Skeletal muscle tissue (tissue), 4 donors: ENCODE results near the gene ZC3H12D. TPM values are rescaled to one million over a fixed set of nuclear protein-coding genes. Genes with fewer than 3 reads are reported as not detected.

Experiments used
- H3K27ac ChIP-seq: one replicate; pipeline ENCODE4 v1.7.0; 2013; ENCODE audit warnings: mild to moderate bottlenecking, low read depth, low read length, inconsistent platforms
- H3K27me3 ChIP-seq, 3 donors: one replicate each; pipeline ENCODE4 v1.7.0; 2013; ENCODE audit warnings: low read length in 3 of 3; ENCODE audit not compliant: control insufficient read depth in 3 of 3, insufficient read depth in 3 of 3
- H3K36me3 ChIP-seq, 3 donors: one replicate each; pipeline ENCODE4 v1.7.0; 2013; ENCODE audit warnings: low read length in 3 of 3; ENCODE audit not compliant: control insufficient read depth in 3 of 3, insufficient read depth in 3 of 3
- H3K4me1 ChIP-seq, 3 donors: one replicate each; pipeline ENCODE4 v1.7.0; 2013; ENCODE audit warnings: low read length in 3 of 3, mild to moderate bottlenecking in 3 of 3; ENCODE audit not compliant: control insufficient read depth in 3 of 3, insufficient read depth in 3 of 3
- H3K4me3 ChIP-seq, 3 donors: one replicate each; pipeline ENCODE4 v1.7.0; 2013; ENCODE audit warnings: low read length in 3 of 3
- H3K9ac ChIP-seq, 3 donors: one replicate each; pipeline ENCODE4 v1.7.0; 2013; ENCODE audit warnings: low read length in 3 of 3, mild to moderate bottlenecking in 3 of 3, moderate library complexity in 2 of 3, low read depth in 1 of 3
- H3K9me3 ChIP-seq, 3 donors: one replicate each; pipeline ENCODE4 v1.7.0; 2013; ENCODE audit warnings: low read length in 3 of 3; ENCODE audit not compliant: control insufficient read depth in 3 of 3
- total RNA-seq: library from RNA; depleted of rRNA; stranded (reverse); fragments of >200 nt; gene quantifications from one replicate; pipeline ENCODE4 v1.2.3, GENCODE V29; 2014
- donor health status: Osteomylitis.

The ZC3H12D gene
- total RNA-seq, 1 donor from 2014 or later = 1.0 TPM

- Histone ChIP-seq H3K36me3 (no peaks in the 10 kb centered on the region), H3K9ac (no peak overlapping the region), H3K27ac (no peak overlapping the region), H3K4me3 (no peak overlapping the region), H3K27me3 (no peaks in the 10 kb centered on the region), H3K9me3 (no peaks in the 10 kb centered on the region), H3K4me1 (peaks cover 2 to 5% (median 5%) of the 10 kb centered on the region in 3 donors)
Measured at GRCh38 chr6:149436647-149437046, 48.2 kb downstream of the ZC3H12D start.

GRCh38 chr6:149435919-149436586, 48.8 kb downstream of the ZC3H12D start:
- H3K27ac ChIP-seq = no peak overlapping the region
- H3K9ac ChIP-seq = no peak overlapping the region
- H3K4me3 ChIP-seq = no peak overlapping the region
- H3K36me3 ChIP-seq = no peaks in the 10 kb centered on the region
- no peaks in the 10 kb centered on the region for H3K27me3 ChIP-seq
- H3K9me3 ChIP-seq = no peaks in the 10 kb centered on the region
- H3K4me1 ChIP-seq = peaks cover 2 to 5% (median 4%) of the 10 kb centered on the region in 3 donors

GRCh38 chr6:149433881-149434280, 50.9 kb downstream of the ZC3H12D start:
- Histone ChIP-seq H3K27ac (no peak overlapping the region), H3K36me3 (no peaks in the 10 kb centered on the region), H3K9me3 (no peaks in the 10 kb centered on the region), H3K4me3 (no peak overlapping the region), H3K9ac (no peak overlapping the region), H3K4me1 (peaks cover 2 to 5% (median 4%) of the 10 kb centered on the region in 3 donors), H3K27me3 (peaks cover 0 to 2% (median 0%) of the 10 kb centered on the region in 3 donors)

- Histone ChIP-seq H3K4me1 (peaks cover 2 to 5% (median 4%) of the 10 kb centered on the region in 3 donors), H3K9me3 (no peaks in the 10 kb centered on the region), H3K27ac (no peak overlapping the region), H3K4me3 (no peak overlapping the region), H3K36me3 (no peaks in the 10 kb centered on the region), H3K27me3 (peaks cover 0 to 4% (median 0%) of the 10 kb centered on the region in 3 donors), H3K9ac (no peak overlapping the region)
Measured at GRCh38 chr6:149433405-149433804, 51.4 kb downstream of the ZC3H12D start.

GRCh38 chr6:149431905-149432775, 52.7 kb downstream of the ZC3H12D start:
- Histone ChIP-seq H3K36me3 (no peaks in the 10 kb centered on the region), H3K9ac (peak overlapping the region in 1 of 3 donors; percentile 33), H3K27me3 (peaks cover 0 to 8% (median 0%) of the 10 kb centered on the region in 3 donors), H3K9me3 (no peaks in the 10 kb centered on the region), H3K27ac (no peak overlapping the region), H3K4me1 (peaks cover 2 to 5% (median 4%) of the 10 kb centered on the region in 3 donors), H3K4me3 (peak overlapping the region in 2 of 3 donors; percentile 38 to 41)

- Histone ChIP-seq H3K36me3 (no peaks in the 10 kb centered on the region), H3K27ac (no peak overlapping the region), H3K27me3 (peaks cover 0 to 25% (median 9%) of the 10 kb centered on the region in 3 donors), H3K4me3 (no peak overlapping the region), H3K4me1 (peaks cover 2 to 5% (median 4%) of the 10 kb centered on the region in 3 donors), H3K9ac (no peak overlapping the region), H3K9me3 (no peaks in the 10 kb centered on the region)
Measured at GRCh38 chr6:149429427-149430360, 55.1 kb downstream of the ZC3H12D start.

- peaks cover 5 to 9% (median 8%) of the 10 kb centered on the region in 3 donors for H3K4me1 ChIP-seq
- H3K9ac ChIP-seq = no peak overlapping the region
- no peak overlapping the region for H3K4me3 ChIP-seq
- no peaks in the 10 kb centered on the region for H3K9me3 ChIP-seq
- H3K27ac ChIP-seq = no peak overlapping the region
- H3K27me3 ChIP-seq = peaks cover 0 to 25% (median 9%) of the 10 kb centered on the region in 3 donors
- H3K36me3 ChIP-seq = no peaks in the 10 kb centered on the region
Measured at GRCh38 chr6:149428606-149429005, 56.2 kb downstream of the ZC3H12D start.

- H3K27ac ChIP-seq = no peak overlapping the region
- H3K4me3 ChIP-seq = no peak overlapping the region
- H3K27me3 ChIP-seq = peaks cover 0 to 25% (median 15%) of the 10 kb centered on the region in 3 donors
- no peaks in the 10 kb centered on the region for H3K9me3 ChIP-seq
- H3K9ac ChIP-seq = no peak overlapping the region
- H3K4me1 ChIP-seq = peaks cover 0 to 6% (median 5%) of the 10 kb centered on the region in 3 donors
- H3K36me3 ChIP-seq = no peaks in the 10 kb centered on the region
Measured at GRCh38 chr6:149425754-149426153, 59.1 kb downstream of the ZC3H12D start.

- peaks cover 0 to 6% (median 5%) of the 10 kb centered on the region in 3 donors for H3K4me1 ChIP-seq
- H3K36me3 ChIP-seq = no peaks in the 10 kb centered on the region
- H3K4me3 ChIP-seq = no peak overlapping the region
- no peak overlapping the region for H3K27ac ChIP-seq
- no peak overlapping the region for H3K9ac ChIP-seq
- H3K27me3 ChIP-seq = peaks cover 0 to 25% (median 15%) of the 10 kb centered on the region in 3 donors
- H3K9me3 ChIP-seq = no peaks in the 10 kb centered on the region
Measured at GRCh38 chr6:149425224-149425623, 59.6 kb downstream of the ZC3H12D start.
